ENCODE measurements around the gene OLR1.

Gene OLR1

GRCh38 chr12:10142976-10143589, 28.8 kb downstream of the OLR1 start:
- no peak for DNase-seq (ENCODE audit: extremely low read depth, insufficient read length)
- TF ChIP-seq CTCF (IDR thresholded peaks at IDR 0.05; ENCODE audit: insufficient read depth, low read length, poor library complexity, severe bottlenecking): no peak
- H3K4me3 ChIP-seq (replicated peaks; ENCODE audit: low read depth, low read length): no peak overlapping the region
- H3K36me3 ChIP-seq (ENCODE audit: control insufficient read depth, insufficient read depth, low read length): no peaks in the 10 kb centered on the region
- no peaks in the 10 kb centered on the region for H3K27me3 ChIP-seq (replicated peaks; ENCODE audit: control insufficient read depth, insufficient read depth, low read length)

GRCh38 chr12:10140001-10140400, 31.9 kb downstream of the OLR1 start:
- DNase-seq (ENCODE audit: extremely low read depth, insufficient read length): peak; percentile 29
- Histone ChIP-seq H3K27me3 (replicated peaks; ENCODE audit: control insufficient read depth, insufficient read depth, low read length) (no peaks in the 10 kb centered on the region), H3K36me3 (ENCODE audit: control insufficient read depth, insufficient read depth, low read length) (no peaks in the 10 kb centered on the region), H3K4me3 (replicated peaks; ENCODE audit: low read depth, low read length) (no peak overlapping the region)
- peak; percentile 50 for TF ChIP-seq CTCF (IDR thresholded peaks at IDR 0.05; ENCODE audit: insufficient read depth, low read length, poor library complexity, severe bottlenecking)

GRCh38 chr12:10136637-10137205, 35.2 kb downstream of the OLR1 start:
- Histone ChIP-seq H3K4me3 (replicated peaks; ENCODE audit: low read depth, low read length) (no peak overlapping the region), H3K27me3 (replicated peaks; ENCODE audit: control insufficient read depth, insufficient read depth, low read length) (no peaks in the 10 kb centered on the region), H3K36me3 (ENCODE audit: control insufficient read depth, insufficient read depth, low read length) (no peaks in the 10 kb centered on the region)
- TF ChIP-seq CTCF (IDR thresholded peaks at IDR 0.05; ENCODE audit: insufficient read depth, low read length, poor library complexity, severe bottlenecking): no peak
- DNase-seq (ENCODE audit: extremely low read depth, insufficient read length): no peak

GRCh38 chr12:10135126-10135525, 36.8 kb downstream of the OLR1 start:
- H3K36me3 ChIP-seq (ENCODE audit: control insufficient read depth, insufficient read depth, low read length): no peaks in the 10 kb centered on the region
- no peak for DNase-seq (ENCODE audit: extremely low read depth, insufficient read length)
- no peak for TF ChIP-seq CTCF (IDR thresholded peaks at IDR 0.05; ENCODE audit: insufficient read depth, low read length, poor library complexity, severe bottlenecking)

GRCh38 chr12:10132850-10133370, 39.0 kb downstream of the OLR1 start:
- DNase-seq (ENCODE audit: extremely low read depth, insufficient read length): no peak
- no peak for TF ChIP-seq CTCF (IDR thresholded peaks at IDR 0.05; ENCODE audit: insufficient read depth, low read length, poor library complexity, severe bottlenecking)

More at GRCh38 chr12:10135126-10135525, 36.8 kb downstream of the OLR1 start:
- Histone ChIP-seq H3K27me3 (replicated peaks; ENCODE audit: control insufficient read depth, insufficient read depth, low read length) (no peaks in the 10 kb centered on the region), H3K4me3 (replicated peaks; ENCODE audit: low read depth, low read length) (no peak overlapping the region)

More at GRCh38 chr12:10132850-10133370, 39.0 kb downstream of the OLR1 start:
- Histone ChIP-seq H3K36me3 (ENCODE audit: control insufficient read depth, insufficient read depth, low read length) (no peaks in the 10 kb centered on the region), H3K4me3 (replicated peaks; ENCODE audit: low read depth, low read length) (no peak overlapping the region), H3K27me3 (replicated peaks; ENCODE audit: control insufficient read depth, insufficient read depth, low read length) (no peaks in the 10 kb centered on the region; the same call in 1 of the 2 replicates)

All from GM06990 (cell line).